HepG2 (cell line): Measurements from ENCODE around the gene ZBTB8OS. TPM values are rescaled to one million over a fixed set of nuclear protein-coding genes. Genes with fewer than 3 reads are reported as not detected.
A peak's percentile ranks its signal among the peaks of the same experiment; 100 is the strongest.

Source experiments
- CREB1 ChIP-seq, 2 experiments: fragments of 450-650 bp in 1 of 2; IDR thresholded peaks; 2 replicates each; pipeline ENCODE4 v1.6.1; 2016 to 2017; ENCODE audit warnings: control low read depth in 1 of 2, mild to moderate bottlenecking in 1 of 2, missing compliant biosample characterization in 1 of 2, missing genetic modification characterization in 1 of 2
- DPF2 ChIP-seq: sonication (generic); formaldehyde crosslinking; IDR thresholded peaks from 2 replicates; pipeline ENCODE4 v1.4.0; 2020; ENCODE audit warnings: mild to moderate bottlenecking, low read depth, missing genetic modification reagents, borderline replicate concordance
- ELF1 ChIP-seq: sonication (generic); formaldehyde crosslinking; IDR thresholded peaks from 2 replicates; pipeline ENCODE4 v1.4.0; 2020; ENCODE audit warnings: missing genetic modification reagents
- HCFC1 ChIP-seq: fragments of 150-350 bp; IDR thresholded peaks from 2 replicates; pipeline ENCODE4 v1.6.1; 2014; ENCODE audit warnings: low read depth, low read length
- HDAC2 ChIP-seq: sonication (generic); formaldehyde crosslinking; IDR thresholded peaks from 2 replicates; pipeline ENCODE4 v1.4.0; 2020; ENCODE audit warnings: missing genetic modification reagents
- KAT8 ChIP-seq: IDR thresholded peaks from 2 replicates; pipeline ENCODE4 v1.6.1; 2016; ENCODE audit warnings: missing genetic modification reagents, missing compliant biosample characterization
- MAF1 ChIP-seq: sonication (generic); formaldehyde crosslinking; IDR thresholded peaks from 2 replicates; pipeline ENCODE4 v1.5.0; 2020; ENCODE audit warnings: missing genetic modification reagents, borderline replicate concordance
- MBD4 ChIP-seq: IDR thresholded peaks from 2 replicates; pipeline ENCODE4 v1.6.1; 2012; ENCODE audit warnings: low read length, inconsistent platforms, borderline replicate concordance
- MXD4 ChIP-seq: IDR thresholded peaks from 2 replicates; pipeline ENCODE4 v1.6.1; 2016; ENCODE audit warnings: mild to moderate bottlenecking, missing biosample characterization, missing genetic modification reagents
- PHF5A ChIP-seq: IDR thresholded peaks from one replicate; pipeline ENCODE4 v1.6.1; 2018; ENCODE audit warnings: low read depth, missing genetic modification reagents; ENCODE audit not compliant: unreplicated experiment
- PPARG ChIP-seq: conservative IDR thresholded peaks from 2 replicates; pipeline ENCODE4 v1.6.1; 2016; ENCODE audit warnings: missing biosample characterization, missing genetic modification reagents
- SP4 ChIP-seq: sonication (generic); formaldehyde crosslinking; IDR thresholded peaks from 2 replicates; pipeline ENCODE4 v1.8.1; 2023; ENCODE audit warnings: mild to moderate bottlenecking, missing genetic modification reagents
- ZC3H4 ChIP-seq: sonication (generic); formaldehyde crosslinking; IDR thresholded peaks from 2 replicates; pipeline ENCODE4 v1.4.0; 2020; ENCODE audit warnings: missing genetic modification reagents, borderline replicate concordance
- ZNF136 ChIP-seq: sonication (generic); formaldehyde crosslinking; IDR thresholded peaks from 2 replicates; pipeline ENCODE4 v1.8.1; 2022; ENCODE audit warnings: low read depth, mild to moderate bottlenecking, moderate library complexity, missing genetic modification reagents
- ZNF205 ChIP-seq: IDR thresholded peaks from 2 replicates; pipeline ENCODE4 v1.6.1; 2018; ENCODE audit warnings: missing biosample characterization, missing genetic modification reagents
- polyA plus RNA-seq, 8 experiments: library from polyadenylated mRNA; depleted of rRNA in 3 of 8; stranded (reverse) in 7 of 8; unstranded in 1 of 8; fragments of >200 nt; fragmentation: Illumina TruSeq in 4 of 8; extraction: Trizol in 4 of 8; gene quantifications; 2 replicates each; pipeline versions ENCODE4 v1.2.1 to v1.2.3, GENCODE V29; 2011 to 2016; ENCODE audit warnings: low read depth in 4 of 8, missing spikeins in 1 of 8, mixed read lengths in 1 of 8; ENCODE audit not compliant: insufficient read depth in 1 of 8
- total RNA-seq, 5 experiments: library from RNA; depleted of rRNA; stranded (reverse); fragments of >200 nt; fragmentation: Illumina TruSeq; extraction: Trizol; gene quantifications; 2 replicates each; pipeline ENCODE4 v1.2.3, GENCODE V29; 2016; ENCODE audit warnings: low read depth in 1 of 5
- TF ChIP-seq, protein P1 (sequence below): IDR thresholded peaks from 2 replicates; pipeline ENCODE4 v1.6.1; 2016; ENCODE audit warnings: low read depth, control low read depth
- TF ChIP-seq, protein P2 (sequence below): sonication (generic); formaldehyde crosslinking; IDR thresholded peaks from 2 replicates; pipeline ENCODE4 v1.5.1; 2020; ENCODE audit warnings: mild to moderate bottlenecking, missing genetic modification reagents
- TF ChIP-seq, protein P3 (sequence below): sonication (generic); formaldehyde crosslinking; IDR thresholded peaks from 2 replicates; pipeline ENCODE4 v1.4.0; 2020; ENCODE audit warnings: missing genetic modification reagents, borderline replicate concordance
- TF ChIP-seq, protein P4 (sequence below): sonication (generic); formaldehyde crosslinking; conservative IDR thresholded peaks from 2 replicates; pipeline ENCODE4 v1.8.0; 2022; ENCODE audit warnings: mild to moderate bottlenecking, moderate library complexity, missing genetic modification reagents

The ZBTB8OS gene
- total and polyA plus RNA-seq, 2 of the 13 experiments (the other 11 are each of a cell fraction or from before 2014, with no cell fraction given): 57.7 to 84.8 TPM

DNA sequence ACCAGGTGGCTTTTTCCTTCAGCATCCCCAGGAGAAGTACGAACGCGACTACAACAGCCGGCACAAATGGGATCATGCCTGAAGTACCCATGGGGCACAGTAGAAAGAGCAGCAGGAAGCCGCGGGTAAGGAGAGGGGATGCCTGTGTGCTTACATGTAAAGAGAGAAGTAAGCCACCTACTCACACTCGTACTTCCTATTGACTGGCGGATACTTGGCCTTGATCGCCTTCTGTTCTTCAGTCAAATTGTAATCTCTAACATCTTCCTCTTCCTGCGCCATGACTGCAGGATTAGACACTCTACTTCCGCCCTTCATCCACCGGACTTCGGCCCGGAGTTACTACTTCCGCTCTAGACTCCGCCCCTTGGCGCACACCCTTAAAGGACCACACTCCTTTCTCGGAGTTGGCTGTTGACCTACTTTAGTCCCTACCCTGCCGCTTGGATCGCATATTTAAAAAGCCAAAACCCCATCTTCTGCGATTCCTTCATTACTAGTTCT is at the start of gene ZBTB8OS (continued):
- peak; percentile 14; the same call in 1 of the 2 replicates for TF ChIP-seq MXD4 (CRISPR knock-in tag)
- TF ChIP-seq, protein P1, sequence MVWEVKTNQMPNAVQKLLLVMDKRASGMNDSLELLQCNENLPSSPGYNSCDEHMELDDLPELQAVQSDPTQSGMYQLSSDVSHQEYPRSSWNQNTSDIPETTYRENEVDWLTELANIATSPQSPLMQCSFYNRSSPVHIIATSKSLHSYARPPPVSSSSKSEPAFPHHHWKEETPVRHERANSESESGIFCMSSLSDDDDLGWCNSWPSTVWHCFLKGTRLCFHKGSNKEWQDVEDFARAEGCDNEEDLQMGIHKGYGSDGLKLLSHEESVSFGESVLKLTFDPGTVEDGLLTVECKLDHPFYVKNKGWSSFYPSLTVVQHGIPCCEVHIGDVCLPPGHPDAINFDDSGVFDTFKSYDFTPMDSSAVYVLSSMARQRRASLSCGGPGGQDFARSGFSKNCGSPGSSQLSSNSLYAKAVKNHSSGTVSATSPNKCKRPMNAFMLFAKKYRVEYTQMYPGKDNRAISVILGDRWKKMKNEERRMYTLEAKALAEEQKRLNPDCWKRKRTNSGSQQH (CRISPR knock-in tag): peak; percentile 31; the same call in 1 of the 2 replicates
- TF ChIP-seq, protein P2, sequence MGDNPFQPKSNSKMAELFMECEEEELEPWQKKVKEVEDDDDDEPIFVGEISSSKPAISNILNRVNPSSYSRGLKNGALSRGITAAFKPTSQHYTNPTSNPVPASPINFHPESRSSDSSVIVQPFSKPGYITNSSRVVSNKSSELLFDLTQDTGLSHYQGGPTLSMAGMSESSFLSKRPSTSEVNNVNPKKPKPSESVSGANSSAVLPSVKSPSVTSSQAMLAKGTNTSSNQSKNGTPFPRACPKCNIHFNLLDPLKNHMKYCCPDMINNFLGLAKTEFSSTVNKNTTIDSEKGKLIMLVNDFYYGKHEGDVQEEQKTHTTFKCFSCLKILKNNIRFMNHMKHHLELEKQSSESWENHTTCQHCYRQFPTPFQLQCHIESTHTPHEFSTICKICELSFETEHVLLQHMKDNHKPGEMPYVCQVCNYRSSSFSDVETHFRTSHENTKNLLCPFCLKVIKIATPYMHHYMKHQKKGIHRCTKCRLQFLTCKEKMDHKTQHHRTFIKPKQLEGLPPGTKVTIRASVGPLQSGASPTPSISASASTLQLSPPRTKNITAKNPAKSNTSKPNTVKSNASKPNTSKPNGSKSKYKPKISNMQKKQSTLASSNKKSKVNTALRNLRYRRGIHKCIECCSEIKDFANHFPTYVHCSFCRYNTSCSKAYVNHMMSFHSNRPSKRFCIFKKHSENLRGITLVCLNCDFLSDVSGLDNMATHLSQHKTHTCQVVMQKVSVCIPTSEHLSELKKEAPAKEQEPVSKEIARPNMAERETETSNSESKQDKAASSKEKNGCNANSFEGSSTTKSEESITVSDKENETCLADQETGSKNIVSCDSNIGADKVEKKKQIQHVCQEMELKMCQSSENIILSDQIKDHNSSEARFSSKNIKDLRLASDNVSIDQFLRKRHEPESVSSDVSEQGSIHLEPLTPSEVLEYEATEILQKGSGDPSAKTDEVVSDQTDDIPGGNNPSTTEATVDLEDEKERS (CRISPR knock-in tag): peak; percentile 19; the same call in 1 of the 2 replicates
- no peak for TF ChIP-seq CREB1 (IDR thresholded peaks at IDR 0.05)
- TF ChIP-seq CREB1 (CRISPR knock-in tag; IDR thresholded peaks at IDR 0.05): peak; percentile 87
- TF ChIP-seq ZNF205 (CRISPR knock-in tag): 0 out of 2 replicates have a peak, but pooled peaks have one; percentile 16
- TF ChIP-seq, protein P3, sequence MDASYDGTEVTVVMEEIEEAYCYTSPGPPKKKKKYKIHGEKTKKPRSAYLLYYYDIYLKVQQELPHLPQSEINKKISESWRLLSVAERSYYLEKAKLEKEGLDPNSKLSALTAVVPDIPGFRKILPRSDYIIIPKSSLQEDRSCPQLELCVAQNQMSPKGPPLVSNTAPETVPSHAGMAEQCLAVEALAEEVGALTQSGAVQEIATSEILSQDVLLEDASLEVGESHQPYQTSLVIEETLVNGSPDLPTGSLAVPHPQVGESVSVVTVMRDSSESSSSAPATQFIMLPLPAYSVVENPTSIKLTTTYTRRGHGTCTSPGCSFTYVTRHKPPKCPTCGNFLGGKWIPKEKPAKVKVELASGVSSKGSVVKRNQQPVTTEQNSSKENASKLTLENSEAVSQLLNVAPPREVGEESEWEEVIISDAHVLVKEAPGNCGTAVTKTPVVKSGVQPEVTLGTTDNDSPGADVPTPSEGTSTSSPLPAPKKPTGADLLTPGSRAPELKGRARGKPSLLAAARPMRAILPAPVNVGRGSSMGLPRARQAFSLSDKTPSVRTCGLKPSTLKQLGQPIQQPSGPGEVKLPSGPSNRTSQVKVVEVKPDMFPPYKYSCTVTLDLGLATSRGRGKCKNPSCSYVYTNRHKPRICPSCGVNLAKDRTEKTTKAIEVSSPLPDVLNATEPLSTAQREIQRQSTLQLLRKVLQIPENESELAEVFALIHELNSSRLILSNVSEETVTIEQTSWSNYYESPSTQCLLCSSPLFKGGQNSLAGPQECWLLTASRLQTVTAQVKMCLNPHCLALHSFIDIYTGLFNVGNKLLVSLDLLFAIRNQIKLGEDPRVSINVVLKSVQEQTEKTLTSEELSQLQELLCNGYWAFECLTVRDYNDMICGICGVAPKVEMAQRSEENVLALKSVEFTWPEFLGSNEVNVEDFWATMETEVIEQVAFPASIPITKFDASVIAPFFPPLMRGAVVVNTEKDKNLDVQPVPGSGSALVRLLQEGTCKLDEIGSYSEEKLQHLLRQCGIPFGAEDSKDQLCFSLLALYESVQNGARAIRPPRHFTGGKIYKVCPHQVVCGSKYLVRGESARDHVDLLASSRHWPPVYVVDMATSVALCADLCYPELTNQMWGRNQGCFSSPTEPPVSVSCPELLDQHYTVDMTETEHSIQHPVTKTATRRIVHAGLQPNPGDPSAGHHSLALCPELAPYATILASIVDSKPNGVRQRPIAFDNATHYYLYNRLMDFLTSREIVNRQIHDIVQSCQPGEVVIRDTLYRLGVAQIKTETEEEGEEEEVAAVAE: peak; percentile 3; the same call in 1 of the 2 replicates
- peak; percentile 56 for TF ChIP-seq PHF5A (CRISPR knock-in tag)
- TF ChIP-seq ZC3H4: peak; percentile 45; the same call in 1 of the 2 replicates
- no peak for TF ChIP-seq MBD4
- TF ChIP-seq ELF1 (CRISPR knock-in tag): peak; percentile 94
- TF ChIP-seq PPARG (CRISPR knock-in tag): 0 out of 2 replicates have a peak, but pooled peaks have one; percentile 32
- no peak for TF ChIP-seq MAF1 (CRISPR knock-in tag)
- 0 out of 2 replicates have a peak, but pooled peaks have one; percentile 5 for TF ChIP-seq ZNF136 (CRISPR knock-in tag)
- TF ChIP-seq, protein P4, sequence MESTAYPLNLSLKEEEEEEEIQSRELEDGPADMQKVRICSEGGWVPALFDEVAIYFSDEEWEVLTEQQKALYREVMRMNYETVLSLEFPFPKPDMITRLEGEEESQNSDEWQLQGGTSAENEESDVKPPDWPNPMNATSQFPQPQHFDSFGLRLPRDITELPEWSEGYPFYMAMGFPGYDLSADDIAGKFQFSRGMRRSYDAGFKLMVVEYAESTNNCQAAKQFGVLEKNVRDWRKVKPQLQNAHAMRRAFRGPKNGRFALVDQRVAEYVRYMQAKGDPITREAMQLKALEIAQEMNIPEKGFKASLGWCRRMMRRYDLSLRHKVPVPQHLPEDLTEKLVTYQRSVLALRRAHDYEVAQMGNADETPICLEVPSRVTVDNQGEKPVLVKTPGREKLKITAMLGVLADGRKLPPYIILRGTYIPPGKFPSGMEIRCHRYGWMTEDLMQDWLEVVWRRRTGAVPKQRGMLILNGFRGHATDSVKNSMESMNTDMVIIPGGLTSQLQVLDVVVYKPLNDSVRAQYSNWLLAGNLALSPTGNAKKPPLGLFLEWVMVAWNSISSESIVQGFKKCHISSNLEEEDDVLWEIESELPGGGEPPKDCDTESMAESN: peak; percentile 22; the same call in 1 of the 2 replicates
- TF ChIP-seq SP4: peak; percentile 68; the same call in 1 of the 2 replicates
- peak; percentile 54; the same call in 1 of the 2 replicates for TF ChIP-seq HCFC1
- TF ChIP-seq HDAC2 (CRISPR knock-in tag): peak; percentile 64; the same call in 1 of the 2 replicates
- TF ChIP-seq KAT8 (CRISPR knock-in tag): peak; percentile 81
- no peak for TF ChIP-seq DPF2 (CRISPR knock-in tag)
